ENCODE measurements around the gene JADE2. TPM values are rescaled to one million over a fixed set of nuclear protein-coding genes. Genes with fewer than 3 reads are reported as not detected.

Gene JADE2
- total and polyA plus RNA-seq, 2 of the 8 experiments (the other 6 are each of a cell fraction or from before 2014, with no cell fraction given): 19.2 to 55.8 TPM

- FAIRE-seq: no peak
- TF ChIP-seq RBBP5 (IDR thresholded peaks at IDR 0.05; ENCODE audit: borderline replicate concordance, low read depth, low read length): no peak
- no peak for TF ChIP-seq ATF3 (IDR thresholded peaks at IDR 0.05; ENCODE audit: insufficient read depth, low read depth, low read length)
- TF ChIP-seq EGR1 (IDR thresholded peaks at IDR 0.05; ENCODE audit: borderline replicate concordance, low read depth, low read length): no peak
- no peak for TF ChIP-seq NRF1 (IDR thresholded peaks at IDR 0.05; ENCODE audit: low read depth, low read length)
- no peak for TF ChIP-seq KDM4A (IDR thresholded peaks at IDR 0.05; ENCODE audit: low read depth, low read length, severe bottlenecking)
- no peak for TF ChIP-seq MAFK (IDR thresholded peaks at IDR 0.05; ENCODE audit: low read depth, low read length)
- no peak for TF ChIP-seq SAP30 (IDR thresholded peaks at IDR 0.05; ENCODE audit: insufficient read depth, insufficient replicate concordance, low read length)
- no peak for TF ChIP-seq SP2 (IDR thresholded peaks at IDR 0.05; ENCODE audit: low read length)
- no peak for TF ChIP-seq KDM1A (IDR thresholded peaks at IDR 0.05; ENCODE audit: borderline replicate concordance, low read length)
- no peak for TF ChIP-seq ZNF274 (IDR thresholded peaks at IDR 0.05; ENCODE audit: borderline replicate concordance, extremely low read depth, low read length)
- TF ChIP-seq RAD21 (IDR thresholded peaks at IDR 0.05 in 1 of 2, conservative IDR thresholded peaks at IDR 0.05 in 1 of 2; ENCODE audit: low read depth in 2 of 2, low read length in 2 of 2): no peak
- no peak for TF ChIP-seq RFX5 (IDR thresholded peaks at IDR 0.05; ENCODE audit: borderline replicate concordance, low read depth, low read length)
- no peak for TF ChIP-seq ASH2L (IDR thresholded peaks at IDR 0.05; ENCODE audit: low read length)
Measured at GRCh38 chr5:134600600-134600999, 75.1 kb downstream of the JADE2 start.

More at GRCh38 chr5:134600600-134600999, 75.1 kb downstream of the JADE2 start:
- Histone ChIP-seq H2BK120ac (replicated peaks; ENCODE audit: low read depth, low read length) (no peak overlapping the region), H3K27me3 (replicated peaks in 1 of 4; ENCODE audit: control insufficient read depth in 3 of 4, extremely low read depth in 1 of 4, insufficient read depth in 3 of 4, low read length in 3 of 4) (no peaks in the 10 kb centered on the region), H3K4me3 (ENCODE audit: extremely low read depth in 1 of 4, insufficient read depth in 2 of 4, low read depth in 3 of 4, low read length in 4 of 4) (no peak overlapping the region), H3K4me2 (ENCODE audit: insufficient read depth in 1 of 2, low read depth in 2 of 2, low read length in 2 of 2) (no peak overlapping the region), H4K8ac (ENCODE audit: extremely low read depth, insufficient read depth, low read length) (no peak overlapping the region), H4K20me1 (replicated peaks in 1 of 2; ENCODE audit: control insufficient read depth in 1 of 2, insufficient read depth in 2 of 2, low read length in 2 of 2) (no peaks in the 10 kb centered on the region), H3K79me2 (ENCODE audit: control insufficient read depth in 1 of 2, insufficient read depth in 2 of 2, low read length in 2 of 2) (no peaks in the 10 kb centered on the region), H3K56ac (replicated peaks; ENCODE audit: insufficient read length, low read depth, low read length) (no peak overlapping the region), H2AFZ (ENCODE audit: low read length) (no peak overlapping the region), H2BK12ac (ENCODE audit: low read depth, low read length) (no peak overlapping the region), H2BK15ac (ENCODE audit: low read length) (no peak overlapping the region), H3K4me1 (replicated peaks in 1 of 4; ENCODE audit: control insufficient read depth in 3 of 4, insufficient read depth in 4 of 4, low read length in 3 of 4) (no peaks in the 10 kb centered on the region), H3K9me3 (ENCODE audit: insufficient read depth in 2 of 2, low read depth in 1 of 2, low read length in 1 of 2) (no peaks in the 10 kb centered on the region), H3K27ac (ENCODE audit: low read depth, low read length) (no peak overlapping the region), H2BK20ac (ENCODE audit: low read length) (no peak overlapping the region), H2BK5ac (ENCODE audit: low read depth, low read length) (no peak overlapping the region), H3K36me3 (ENCODE audit: control insufficient read depth in 2 of 4, insufficient read depth in 4 of 4, low read length in 3 of 4) (peaks cover 0 to 4% (median under 1%) of the 10 kb centered on the region in 4 experiments; a peak in 2 of 8 replicates), H3K23ac (ENCODE audit: insufficient read length) (no peak overlapping the region), H3K79me1 (ENCODE audit: low read depth, low read length) (no peaks in the 10 kb centered on the region), H2AK5ac (ENCODE audit: low read depth, low read length) (no peak overlapping the region), H3K4ac (replicated peaks; ENCODE audit: insufficient read length, low read depth, low read length) (no peak overlapping the region), H3K18ac (ENCODE audit: extremely low read depth, low read length) (no peak overlapping the region), H4K91ac (replicated peaks; ENCODE audit: insufficient read length, low read length) (no peak overlapping the region), H4K5ac (ENCODE audit: insufficient read length, low read depth, low read length) (no peak overlapping the region), H3K14ac (ENCODE audit: insufficient read length) (no peak overlapping the region), H3K23me2 (ENCODE audit: low read depth, low read length) (no peaks in the 10 kb centered on the region), H3K9ac (replicated peaks in 1 of 4; ENCODE audit: extremely low read depth in 1 of 4, low read depth in 3 of 4, low read length in 3 of 4) (no peak overlapping the region)
- DNase-seq (ENCODE audit: low read depth in 1 of 2, low spot score in 2 of 2): no peak
- ChIA-PET CTCF (ENCODE audit: partially characterized antibody) (interaction anchor here (0.6 to 6.2 kb wide), 3 partner anchors 13 to 73 kb away, joined by 3 to 48 read pairs (median 5); no protein-coding TSS in a partner anchor), POLR2A (ENCODE audit: partially characterized antibody) (no interaction called here)
- 76% methylated on average over 3 of the region's 3 CpGs; no CpG with 5 or more reads in 1 of the 2 experiments for WGBS, 2 experiments (ENCODE audit: extremely low coverage in 1 of 2, insufficient coverage in 1 of 2, insufficient read length in 1 of 2, insufficient replicate concordance in 2 of 2, low coverage in 1 of 2, low lambda C conversion rate in 2 of 2, missing lambda C conversion rate in 1 of 2)

All from H1 (cell line).